ENCODE results near the gene DNAH11.
"Not testable (repeated sequence)": the region's sequence is repeated elsewhere in the genome, so short reads cannot be mapped to it uniquely, and the experiment has no call there.

DNAH11 gene

DNA sequence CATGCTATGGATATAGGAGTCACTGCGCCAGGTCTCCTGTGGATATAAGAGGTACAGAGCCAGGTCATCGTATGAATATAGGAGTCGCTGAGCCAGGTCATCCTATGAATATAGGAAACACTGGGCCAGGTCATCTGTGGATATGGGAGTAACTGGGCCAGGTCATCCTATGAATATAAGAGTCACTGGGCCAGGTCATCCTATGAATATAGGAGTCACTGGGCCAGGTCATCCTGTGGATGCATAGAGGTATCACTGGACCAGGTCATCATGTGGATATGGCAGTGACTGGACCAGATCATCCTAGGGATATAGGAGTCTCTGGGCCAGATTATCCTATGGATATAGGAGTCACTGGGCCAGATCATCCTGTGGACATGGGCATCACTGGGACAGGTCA, 181.7 kb downstream of the DNAH11 start:
- no peak for DNase-seq

DNA sequence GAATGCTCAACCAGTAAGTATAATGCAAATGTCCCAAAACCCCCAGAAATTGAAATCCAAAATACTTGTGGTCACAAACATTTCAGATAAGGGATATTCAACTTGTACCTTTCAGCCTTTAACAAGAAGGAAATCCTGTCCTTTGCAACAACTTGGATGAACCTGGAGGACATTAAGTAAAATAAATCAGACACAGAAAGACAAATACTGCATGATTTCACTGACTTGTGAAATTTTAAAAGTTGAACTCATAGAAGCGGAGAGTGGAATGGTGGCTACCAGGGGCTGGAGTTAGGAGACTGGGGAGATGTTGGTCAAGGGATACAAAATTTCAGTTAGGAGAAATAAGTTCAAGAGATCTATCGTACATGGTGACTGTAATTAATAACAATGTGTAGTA, 187.6 kb downstream of the DNAH11 start:
- no peak for DNase-seq

DNA sequence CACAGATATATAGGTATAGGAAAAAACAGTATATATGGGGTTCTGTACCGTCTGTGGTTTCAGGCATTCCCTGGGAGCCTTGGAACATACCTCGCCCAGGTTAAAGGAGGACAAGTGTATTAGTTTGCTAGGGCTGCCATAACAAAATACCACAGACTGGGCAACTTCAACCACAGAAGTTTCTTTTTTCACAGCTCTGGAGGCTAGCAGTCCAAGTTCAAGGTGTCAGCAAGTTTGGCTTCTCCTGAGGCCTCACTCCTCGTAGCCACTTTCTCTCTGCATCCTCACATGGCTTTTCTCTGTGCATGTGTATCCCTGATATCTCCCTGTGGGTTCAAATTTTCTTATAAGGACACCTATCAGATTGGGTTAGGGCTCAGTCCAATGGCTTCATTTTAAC, 189.1 kb downstream of the DNAH11 start:
- no peak for DNase-seq

DNA sequence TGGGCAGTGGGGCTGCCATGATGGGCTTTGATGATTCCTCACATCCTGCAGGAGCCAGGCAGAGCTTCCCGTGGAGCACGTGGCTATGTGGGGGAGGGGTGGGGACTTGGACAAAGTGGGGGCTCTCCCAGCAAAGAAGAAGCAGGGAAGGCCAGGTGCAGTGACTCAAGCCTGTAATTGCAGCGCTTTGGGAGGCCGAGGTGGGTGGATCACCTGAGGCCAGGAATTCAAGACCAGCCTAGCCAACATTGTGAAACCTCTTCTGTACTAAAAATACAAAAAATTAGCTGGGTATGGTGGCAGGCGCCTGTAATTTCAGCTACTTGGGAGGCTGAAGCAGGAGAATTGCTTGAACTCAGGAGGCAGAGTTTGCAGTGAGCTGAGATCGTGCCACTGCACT, 190.1 kb downstream of the DNAH11 start:
- not testable (repeated sequence) for DNase-seq

DNA sequence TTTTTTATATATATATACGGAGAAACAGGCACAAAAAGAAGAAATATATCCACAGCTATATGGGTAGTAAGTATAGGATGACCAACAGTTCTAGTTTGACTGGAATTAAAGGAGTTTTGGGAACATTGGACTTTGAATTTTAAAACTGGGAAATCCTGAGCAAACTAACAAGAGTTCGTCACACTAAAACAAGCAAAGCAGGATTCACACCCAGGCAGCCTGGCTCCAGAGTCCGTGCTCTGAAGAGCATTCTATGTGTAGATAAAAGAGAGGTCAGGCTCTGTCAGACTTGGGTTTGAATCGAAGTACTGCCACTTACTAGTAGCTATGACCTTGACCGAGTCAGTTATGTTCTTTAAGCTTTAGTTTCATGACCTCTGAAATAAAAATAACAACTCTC, 191.0 kb downstream of the DNAH11 start:
- no peak for DNase-seq

DNA sequence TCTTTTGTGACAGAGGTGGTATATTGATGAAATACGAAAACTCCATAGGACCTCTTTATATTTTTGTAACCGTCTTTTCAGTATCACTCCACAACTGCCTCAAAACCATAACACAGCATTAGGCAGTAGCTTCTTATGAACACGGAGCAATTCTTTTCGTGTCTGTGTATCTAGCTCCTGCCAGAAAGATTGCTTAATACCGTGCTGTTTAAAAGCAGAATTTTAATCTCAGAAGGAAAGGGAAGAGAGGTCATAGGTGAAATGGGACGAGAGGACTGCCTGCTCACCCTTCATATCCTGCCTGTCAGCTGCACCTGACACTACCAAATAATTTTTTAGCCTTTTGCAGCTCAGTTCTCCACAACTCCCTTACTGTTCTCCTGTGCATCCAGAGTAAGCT, 200.7 kb downstream of the DNAH11 start:
- no peak for DNase-seq

DNA sequence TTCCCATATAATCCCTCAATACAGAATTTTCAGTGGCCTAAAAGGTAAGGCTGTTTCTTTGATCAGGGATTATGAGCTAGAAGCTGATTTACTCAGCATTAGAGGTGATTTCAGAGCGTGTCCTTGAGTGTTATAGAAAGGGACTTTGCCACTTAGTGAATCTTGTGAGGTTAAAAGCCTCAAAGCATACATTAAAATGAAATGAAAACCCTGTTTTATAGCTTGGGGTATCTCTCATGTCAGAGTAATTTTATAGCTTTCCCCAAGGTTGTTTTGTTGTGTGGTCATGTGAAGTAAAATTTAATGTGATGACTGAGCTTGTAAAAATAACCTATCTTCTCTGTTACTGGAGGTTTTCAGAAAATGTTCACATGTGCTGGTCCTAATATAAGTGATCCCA, 204.1 kb downstream of the DNAH11 start:
- no peak for DNase-seq

DNA sequence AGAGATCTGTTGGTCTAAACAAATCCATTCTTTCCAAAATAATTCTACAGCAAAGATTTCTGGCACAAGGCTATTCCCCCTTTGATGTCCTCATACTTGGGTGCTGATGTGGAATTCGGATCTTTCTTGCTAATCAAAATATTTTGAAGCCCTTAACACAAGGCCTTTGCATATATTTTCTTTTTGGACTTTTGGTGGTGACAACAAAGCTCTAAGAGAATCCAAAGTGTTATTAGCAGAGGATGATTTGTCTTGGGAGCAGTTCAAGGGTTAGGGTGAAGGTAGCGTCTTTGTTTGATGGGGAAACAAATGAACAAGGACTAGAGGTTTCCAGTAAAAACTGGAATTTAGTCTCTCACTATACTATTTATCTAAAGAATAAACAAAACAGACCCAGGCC, 205.0 kb downstream of the DNAH11 start:
- no peak for DNase-seq

DNA sequence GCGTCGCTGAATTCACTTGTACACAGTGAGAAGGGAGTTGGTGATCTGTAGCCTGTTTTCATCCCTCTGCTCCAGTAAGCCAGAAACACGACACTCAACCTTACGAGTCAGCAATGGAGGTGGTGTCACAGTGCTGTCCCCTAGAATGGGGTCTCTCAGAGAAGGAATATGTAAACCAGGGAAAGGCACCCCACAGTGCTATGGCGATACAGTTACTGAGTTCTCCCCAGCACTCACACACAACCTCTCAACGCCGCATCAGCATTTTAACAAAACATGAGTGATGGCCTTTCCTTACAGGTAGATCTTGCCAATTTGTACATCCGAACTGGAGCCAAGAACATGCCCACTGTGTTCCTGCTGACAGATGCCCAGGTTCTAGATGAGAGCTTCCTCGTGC, 206.5 kb downstream of the DNAH11 start:
- DNase-seq = no peak

DNA sequence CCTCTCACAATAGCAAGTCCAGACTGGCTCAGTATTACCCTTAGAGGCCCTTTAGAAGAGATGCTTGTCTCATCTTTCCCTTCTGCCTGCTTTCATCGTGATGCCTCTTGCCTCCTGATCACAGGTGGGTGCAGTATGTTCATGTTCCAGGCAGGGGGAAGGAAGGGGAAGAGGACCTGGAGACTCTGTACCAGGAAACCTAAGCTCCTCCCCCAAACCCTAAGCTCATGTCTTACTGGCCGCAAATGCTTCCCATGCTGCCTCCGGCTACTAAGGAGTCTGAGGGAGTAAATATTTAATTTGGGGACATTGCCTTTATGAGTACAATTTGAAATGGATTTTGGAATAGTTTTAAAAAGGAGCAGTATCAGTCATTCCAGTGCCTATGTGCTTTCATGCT, 210.2 kb downstream of the DNAH11 start:
- no peak for DNase-seq

DNA sequence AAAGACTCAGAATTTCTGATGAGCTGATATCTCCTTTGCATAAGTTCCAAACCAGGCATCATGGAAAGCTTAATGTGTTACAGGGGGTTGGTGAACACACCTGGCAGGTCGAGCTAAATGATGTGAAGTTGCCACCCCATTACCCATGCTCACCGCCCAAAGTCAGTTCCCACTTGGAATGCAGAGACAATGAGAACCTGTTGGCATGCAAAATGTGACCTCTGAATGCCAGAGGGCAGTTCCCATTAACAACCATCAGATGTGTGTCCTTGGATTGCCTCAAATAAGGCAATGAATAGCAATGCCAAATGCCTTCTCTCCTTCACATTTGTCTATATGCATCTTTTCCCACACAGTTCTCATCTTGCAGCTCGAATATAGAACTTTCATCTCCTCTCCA, 212.1 kb downstream of the DNAH11 start:
- DNase-seq = no peak

DNA sequence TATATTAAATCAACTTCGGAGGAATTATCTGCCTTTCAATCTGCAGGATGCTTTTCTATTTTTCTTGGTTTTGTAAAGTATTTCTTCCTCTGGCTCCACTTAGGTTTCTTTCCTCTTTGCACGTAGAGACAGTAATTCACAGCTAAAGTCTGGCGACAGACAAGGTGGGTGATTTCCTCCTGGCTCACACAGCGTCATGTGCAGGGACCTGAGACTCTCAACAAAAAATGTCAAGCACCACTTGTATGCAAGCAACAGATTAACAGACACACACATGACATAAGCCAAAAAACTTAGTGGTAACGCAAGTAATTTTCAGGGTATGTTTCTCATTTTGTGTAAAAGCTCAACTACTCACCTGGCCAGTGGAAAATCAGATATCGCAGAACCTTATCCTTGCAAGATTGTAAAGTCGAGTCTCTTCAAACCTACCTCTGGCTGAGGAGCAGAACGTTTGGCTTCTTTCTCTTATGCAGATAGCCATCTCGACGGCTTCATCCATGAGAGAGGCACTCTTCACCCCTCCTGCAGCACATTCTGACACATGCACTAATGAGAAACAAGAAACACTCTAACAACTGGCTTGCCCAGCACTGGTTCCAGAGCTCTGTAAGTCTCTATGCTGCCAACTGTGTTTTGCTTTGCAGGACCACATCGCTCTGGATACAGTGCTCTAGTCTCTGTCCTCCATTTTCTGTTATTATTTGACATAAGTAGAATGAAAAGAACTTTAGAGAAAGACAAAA, 214.9 kb downstream of the DNAH11 start:
- DNase-seq = peak in 1 of 2 experiments; percentile 25

DNA sequence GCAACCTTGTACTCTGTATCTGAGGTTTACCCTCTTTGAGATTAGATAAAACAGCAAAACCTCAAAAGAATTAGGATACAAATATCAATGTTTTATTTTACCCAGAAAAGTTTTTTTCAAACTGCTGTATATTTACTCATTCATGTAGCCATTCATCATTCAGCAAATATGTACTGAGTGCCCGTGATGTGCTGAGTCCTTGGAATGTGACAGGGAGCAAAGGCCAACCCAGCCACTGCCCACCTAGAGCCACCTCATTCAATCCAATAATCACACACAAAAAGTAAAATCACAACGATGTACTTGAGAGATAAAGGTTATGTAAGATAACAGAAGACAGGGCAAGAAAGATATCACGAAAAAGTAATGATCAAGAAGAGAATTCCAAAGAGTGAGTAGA, 215.4 kb downstream of the DNAH11 start:
- no peak for DNase-seq

DNA sequence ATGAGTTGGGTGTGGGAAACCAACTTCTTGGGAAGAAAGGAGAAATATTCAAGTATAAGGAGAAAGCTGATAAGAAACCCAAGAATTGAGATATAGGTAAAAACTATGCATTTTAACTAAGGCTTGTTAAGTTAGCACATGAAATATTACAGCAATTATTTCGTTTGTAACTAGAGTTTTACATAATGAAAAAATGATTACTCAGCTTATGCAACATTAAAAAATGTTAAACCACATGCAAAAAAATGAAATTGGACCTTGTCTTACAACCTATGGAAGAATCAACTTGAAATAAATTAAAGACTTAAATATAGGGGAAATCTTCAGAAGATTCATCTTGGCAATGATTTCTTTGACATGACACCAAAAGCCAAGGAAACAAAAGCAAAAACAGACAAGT, 219.6 kb downstream of the DNAH11 start:
- DNase-seq = no peak

DNA sequence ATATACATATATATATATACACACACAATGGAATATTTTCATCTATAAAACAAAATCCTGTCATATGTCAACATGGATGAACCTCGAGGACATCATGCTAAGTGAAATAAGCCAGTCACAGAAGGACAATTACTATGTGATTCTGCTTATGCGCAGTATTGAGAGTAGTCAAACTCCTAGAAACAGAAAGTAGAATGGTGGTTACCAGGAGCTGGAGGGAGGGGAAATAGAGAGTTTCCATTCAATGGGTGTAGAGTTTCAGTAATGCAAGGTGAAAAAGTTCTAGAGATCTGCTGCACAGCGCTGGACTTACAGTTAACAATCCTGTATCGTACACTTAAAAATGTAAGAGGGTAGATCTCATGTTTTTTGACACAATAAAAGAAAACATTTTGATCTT, 221.0 kb downstream of the DNAH11 start:
- no peak for DNase-seq

DNA sequence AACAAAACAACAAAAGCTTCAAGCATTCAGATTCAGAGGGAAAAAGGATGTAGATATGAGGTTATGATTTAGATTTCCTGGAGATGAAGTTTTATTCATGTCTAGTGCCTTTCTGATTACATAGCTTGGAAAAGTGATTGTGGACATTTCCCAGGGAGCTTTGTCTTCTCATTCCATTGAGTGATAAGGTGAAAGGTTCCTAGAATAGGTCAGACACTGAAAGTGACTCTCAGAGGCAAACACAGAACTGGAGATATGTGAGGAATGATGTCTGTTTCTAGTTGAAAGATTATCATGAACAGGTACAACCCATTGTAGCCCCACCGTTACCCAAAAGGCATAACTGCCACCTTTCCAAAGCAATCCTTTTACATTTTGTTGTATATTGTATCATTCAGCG, 223.4 kb downstream of the DNAH11 start:
- DNase-seq = no peak

DNA sequence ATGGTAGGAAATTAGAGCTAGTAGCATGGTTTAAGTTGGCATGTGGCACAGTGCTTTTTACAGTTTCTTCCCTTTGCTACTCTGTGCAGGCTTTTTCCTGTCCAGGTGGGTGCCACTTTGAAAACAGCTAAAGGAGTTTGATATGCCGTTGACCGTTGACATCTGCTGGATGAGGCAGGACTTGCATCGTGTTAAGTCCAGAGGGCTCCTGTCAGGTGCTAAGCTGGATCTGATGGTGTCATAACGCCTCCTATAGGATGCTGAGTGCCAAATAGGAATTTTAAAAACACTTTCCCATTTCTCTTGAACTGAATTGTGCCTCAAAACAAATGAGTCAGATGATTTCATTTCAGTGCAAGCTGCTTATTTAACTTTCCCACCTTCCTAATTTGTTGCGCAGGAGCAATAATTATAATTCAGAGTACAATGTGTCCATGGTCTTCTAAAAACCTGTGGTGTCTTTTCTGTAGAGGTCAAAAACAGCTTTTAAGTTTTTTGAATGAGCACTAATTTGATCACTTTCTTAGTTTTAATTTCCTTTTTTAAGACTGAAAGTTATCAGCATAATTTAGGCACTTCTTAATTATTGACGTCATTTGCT, 224.6 kb downstream of the DNAH11 start:
- peak; percentile 73 to 90 for DNase-seq

DNA sequence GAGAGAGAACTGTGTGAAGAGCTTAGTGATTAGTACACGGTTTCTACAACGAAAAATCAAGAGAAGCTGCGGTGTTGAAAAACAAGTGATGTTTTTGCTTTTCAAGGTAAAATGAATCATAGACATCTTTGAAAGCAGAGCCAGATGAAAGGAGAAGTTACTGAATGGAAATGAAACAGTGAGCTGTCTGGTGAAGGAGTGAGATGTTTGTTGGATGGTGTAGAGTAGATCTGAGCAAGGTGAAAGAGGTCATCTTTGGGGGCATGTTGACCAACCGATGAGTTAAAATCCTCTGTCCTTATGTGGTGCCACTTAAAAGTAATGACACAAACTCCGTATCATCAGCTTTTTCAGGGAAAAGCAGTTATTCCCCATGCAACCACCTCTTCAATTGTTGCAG, 225.4 kb downstream of the DNAH11 start:
- no peak for DNase-seq

DNA sequence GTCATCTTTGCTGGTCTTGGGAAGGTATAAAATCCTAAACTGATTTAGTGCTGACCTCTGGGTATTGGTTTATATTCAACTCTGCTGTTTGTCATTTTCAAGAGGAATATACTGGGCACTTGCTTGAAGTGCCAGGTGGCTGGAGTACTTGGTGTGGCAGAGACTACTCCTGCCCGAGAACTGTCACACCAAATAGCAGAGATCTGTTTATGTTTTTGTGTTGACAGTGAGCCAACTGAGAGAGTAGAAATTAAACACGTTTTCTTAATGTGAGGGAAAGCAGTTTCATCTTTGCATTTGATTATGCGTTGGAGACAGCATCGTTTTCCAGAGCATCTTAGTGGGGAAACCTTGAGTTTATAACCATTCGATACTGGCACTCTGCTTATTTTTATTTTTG, 228.4 kb downstream of the DNAH11 start:
- no peak for DNase-seq

DNA sequence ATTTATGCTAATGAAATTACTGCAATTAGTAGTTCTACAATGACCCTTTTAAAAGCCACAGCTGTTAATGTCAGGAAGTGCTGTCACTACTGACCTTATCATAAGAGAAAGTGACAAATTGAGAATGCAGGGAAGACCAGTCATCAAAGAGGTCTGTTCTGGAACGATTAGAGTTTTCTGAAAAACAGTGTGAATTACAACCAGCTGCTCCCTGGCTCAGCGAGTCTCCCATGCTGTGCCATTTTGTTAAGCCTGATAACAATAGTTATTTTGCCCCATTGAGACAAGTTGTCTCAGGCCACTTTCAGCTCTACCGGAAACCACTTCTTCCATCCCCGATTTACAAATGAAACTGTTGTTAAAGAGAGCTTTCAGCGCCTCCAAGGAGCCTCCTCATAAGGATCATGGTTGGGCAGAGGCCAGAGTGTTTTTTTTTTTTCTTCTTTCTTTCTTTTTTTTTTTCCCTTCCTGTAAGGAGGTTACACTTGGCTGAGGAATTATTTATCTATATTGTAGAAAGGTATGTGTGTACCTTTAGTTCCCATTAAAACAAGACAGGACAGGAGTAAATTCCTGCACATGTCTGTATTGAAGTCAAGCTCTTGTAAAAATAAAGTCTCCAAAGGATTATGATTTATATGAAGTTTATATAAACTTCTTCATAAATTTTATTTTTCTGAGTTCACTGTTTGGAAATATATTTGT, 229.2 kb downstream of the DNAH11 start:
- DNase-seq = peak in 1 of 2 experiments; percentile 14

DNA sequence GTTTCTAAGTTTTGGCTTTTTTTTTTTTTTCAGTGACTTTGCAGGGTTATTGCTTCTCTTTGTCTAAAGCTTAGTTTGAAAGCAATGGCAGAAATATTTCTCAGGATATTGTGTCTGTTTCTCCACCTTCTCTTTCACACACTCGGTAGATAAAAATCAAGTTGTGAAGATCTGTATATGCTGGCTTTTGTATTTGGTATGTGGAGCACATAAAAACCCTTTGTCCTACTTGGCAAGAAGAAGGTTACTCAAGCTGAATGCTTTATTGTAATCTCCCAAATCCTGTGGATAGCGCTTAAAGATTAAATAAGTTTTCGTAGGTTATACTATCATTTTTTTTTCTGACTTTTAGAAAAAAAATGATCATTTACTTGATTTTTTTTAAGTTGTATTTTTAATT, 230.5 kb downstream of the DNAH11 start:
- no peak for DNase-seq

DNA sequence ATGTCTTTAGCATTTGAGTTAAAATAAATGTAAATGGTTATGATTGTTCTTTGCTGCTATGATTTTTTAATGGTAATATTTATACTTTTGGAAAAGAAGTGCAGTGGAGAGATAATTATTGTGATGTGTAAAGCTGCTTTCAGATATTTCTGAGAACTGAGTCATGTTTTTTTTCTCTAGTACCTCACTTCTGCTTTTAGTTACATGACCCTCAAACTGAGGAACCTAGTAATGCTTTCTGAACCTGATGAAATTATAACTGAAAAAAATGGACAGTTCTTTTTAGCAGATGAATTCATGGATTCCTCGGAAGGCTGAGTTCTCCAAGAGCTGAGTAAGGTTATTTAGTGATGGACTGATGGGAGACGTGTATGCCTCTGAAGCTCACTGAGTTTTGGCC, 235.1 kb downstream of the DNAH11 start:
- no peak for DNase-seq

DNA sequence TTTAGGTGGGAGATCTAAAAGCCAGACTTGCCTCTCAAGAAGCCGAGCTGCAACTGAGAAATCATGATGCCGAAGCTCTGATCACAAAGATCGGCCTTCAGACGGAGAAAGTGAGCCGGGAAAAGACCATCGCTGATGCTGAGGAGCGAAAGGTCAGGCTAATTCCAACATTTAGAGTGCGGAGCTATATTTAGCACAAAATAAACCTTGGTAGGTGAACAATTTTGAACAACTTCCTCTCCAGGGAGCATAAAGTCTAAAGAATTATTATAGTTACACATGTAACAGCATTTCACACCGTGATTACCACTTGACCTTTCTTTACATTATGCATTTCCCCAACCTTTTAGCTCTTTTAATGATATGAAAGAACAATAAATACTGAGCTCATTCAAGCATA, 236.1 kb downstream of the DNAH11 start:
- DNase-seq = no peak

DNA sequence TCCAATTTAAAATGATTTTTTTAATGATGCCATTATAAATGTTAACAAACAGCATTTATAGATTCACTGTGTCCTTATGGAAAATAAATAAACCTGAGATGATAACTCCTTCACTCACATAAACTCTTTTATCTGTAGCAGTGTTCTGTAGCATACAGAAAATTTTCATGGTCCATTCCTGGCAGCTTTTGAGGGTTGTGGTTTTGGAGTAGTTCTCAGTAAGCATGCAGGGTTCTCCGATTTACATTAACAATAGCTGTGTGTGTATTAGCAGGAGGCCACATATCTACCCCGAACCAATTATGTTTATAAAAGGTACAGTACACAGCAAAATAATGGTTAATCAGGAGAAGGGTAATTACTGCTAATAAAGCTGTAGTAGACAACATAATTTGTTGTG, 240.2 kb downstream of the DNAH11 start:
- DNase-seq = no peak

Data from NCI-H524 (cell line).